Measurements from ENCODE around the gene SLC36A1. TPM values are rescaled to one million over a fixed set of nuclear protein-coding genes. Genes with fewer than 3 reads are reported as not detected.
A peak's percentile ranks its signal among the peaks of the same experiment; 100 is the strongest.

SLC36A1 gene
- total RNA-seq, 2 donors from 2014 or later, result 7.7 to 37.7 TPM

GRCh38 chr5:151454166-151454565 lies 6.8 kb downstream of the SLC36A1 start:
- intact Hi-C loops (cut with DNase I), result no loop called here
- Histone ChIP-seq H3K9me3 (no peaks in the 10 kb centered on the region), H3K27me3 (replicated peaks; ENCODE audit: insufficient read depth) (no peaks in the 10 kb centered on the region), H3K4me1 (replicated peaks) (peaks cover 11% of the 10 kb centered on the region), H3K36me3 (no peaks in the 10 kb centered on the region), H3K4me3 (no peak overlapping the region), H3K27ac (no peak overlapping the region)
- TF ChIP-seq POLR2AphosphoS5 (IDR thresholded peaks at IDR 0.05) (peak; percentile 71), POLR2A (IDR thresholded peaks at IDR 0.05) (no peak), CTCF (IDR thresholded peaks at IDR 0.05) (no peak)
- peak; percentile 68 for DNase-seq (ENCODE audit: low spot score)
- WGBS, result 38% methylated on average over 2 of the region's 2 CpGs

GRCh38 chr5:151454889-151455288 lies 7.5 kb downstream of the SLC36A1 start:
- no peak for DNase-seq (ENCODE audit: low spot score)
- Histone ChIP-seq H3K27me3 (replicated peaks; ENCODE audit: insufficient read depth) (no peaks in the 10 kb centered on the region), H3K4me1 (replicated peaks) (peaks cover 11% of the 10 kb centered on the region), H3K27ac (no peak overlapping the region), H3K9me3 (no peaks in the 10 kb centered on the region), H3K36me3 (no peaks in the 10 kb centered on the region), H3K4me3 (no peak overlapping the region)
- WGBS, result 96% methylated on average over 3 of the region's 3 CpGs
- intact Hi-C loops (cut with DNase I), result no loop called here
- TF ChIP-seq POLR2A (IDR thresholded peaks at IDR 0.05) (no peak), CTCF (IDR thresholded peaks at IDR 0.05) (no peak), POLR2AphosphoS5 (IDR thresholded peaks at IDR 0.05) (no peak)

GRCh38 chr5:151456321-151456940 lies 9.0 kb downstream of the SLC36A1 start:
- Histone ChIP-seq H3K27ac (no peak overlapping the region), H3K36me3 (no peaks in the 10 kb centered on the region), H3K4me1 (replicated peaks) (peaks cover 11% of the 10 kb centered on the region), H3K27me3 (replicated peaks; ENCODE audit: insufficient read depth) (no peaks in the 10 kb centered on the region), H3K4me3 (no peak overlapping the region), H3K9me3 (no peaks in the 10 kb centered on the region)
- intact Hi-C loops (cut with DNase I), result no loop called here
- DNase-seq (ENCODE audit: low spot score), result peak; percentile 69
- WGBS, result 57% methylated on average over 10 of the region's 10 CpGs
- no peak for TF ChIP-seq CTCF (IDR thresholded peaks at IDR 0.05)
- TF ChIP-seq POLR2AphosphoS5 (IDR thresholded peaks at IDR 0.05), result peak; percentile 58
- no peak for TF ChIP-seq POLR2A (IDR thresholded peaks at IDR 0.05)

- H3K4me1 ChIP-seq (replicated peaks), result peaks cover 11% of the 10 kb centered on the region
- intact Hi-C loops (cut with DNase I), result no loop called here
- no peak overlapping the region for H3K27ac ChIP-seq
- no peaks in the 10 kb centered on the region for H3K9me3 ChIP-seq
- 75% methylated on average over 5 of the region's 5 CpGs for WGBS
- no peak overlapping the region for H3K4me3 ChIP-seq
- no peak for DNase-seq (ENCODE audit: low spot score)
- no peaks in the 10 kb centered on the region for H3K36me3 ChIP-seq
- no peaks in the 10 kb centered on the region for H3K27me3 ChIP-seq (replicated peaks; ENCODE audit: insufficient read depth)
- TF ChIP-seq POLR2A (IDR thresholded peaks at IDR 0.05), result no peak
Measured at GRCh38 chr5:151458314-151458713, 10.9 kb downstream of the SLC36A1 start.

- Histone ChIP-seq H3K9me3 (no peaks in the 10 kb centered on the region), H3K27ac (no peak overlapping the region), H3K4me1 (replicated peaks) (peaks cover 8% of the 10 kb centered on the region), H3K36me3 (no peaks in the 10 kb centered on the region), H3K4me3 (no peak overlapping the region), H3K27me3 (replicated peaks; ENCODE audit: insufficient read depth) (no peaks in the 10 kb centered on the region)
- no peak for TF ChIP-seq POLR2AphosphoS5 (IDR thresholded peaks at IDR 0.05)
- TF ChIP-seq CTCF (IDR thresholded peaks at IDR 0.05), result no peak
- TF ChIP-seq POLR2A (IDR thresholded peaks at IDR 0.05), result no peak
- DNase-seq (ENCODE audit: low spot score), result no peak
- intact Hi-C loops (cut with DNase I), result no loop called here
- 95% methylated on average over 4 of the region's 4 CpGs for WGBS
Measured at GRCh38 chr5:151459680-151460324, 12.4 kb downstream of the SLC36A1 start.
